Measurements from ENCODE around the gene RNF4.

Gene RNF4

DNA sequence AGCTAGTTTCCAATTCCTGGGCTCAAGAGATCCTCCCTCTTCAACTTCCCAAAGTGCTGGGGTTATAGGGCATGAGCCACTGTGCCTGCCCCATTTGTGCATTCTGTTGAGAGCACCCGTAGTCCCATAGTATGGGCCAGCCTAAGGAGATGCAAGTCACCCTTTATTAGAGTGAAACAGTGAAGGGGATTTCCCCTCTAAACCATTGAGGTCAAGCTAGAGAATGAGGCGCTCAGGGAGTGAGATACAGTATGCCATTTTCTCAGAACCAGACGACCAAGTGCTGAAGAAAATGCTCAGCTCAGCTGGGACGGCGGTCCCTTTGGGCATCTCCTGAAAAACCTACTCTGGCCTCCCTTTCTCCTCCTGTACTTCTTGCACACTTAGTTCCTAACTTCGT is 18.7 kb downstream of the RNF4 start:
- no peak overlapping the region for H3K4me3 ChIP-seq (ENCODE audit: low read depth, low read length)
- DNase-seq (ENCODE audit: low read depth), result no peak
- in situ Hi-C loops (cut with HindIII; ENCODE audit: low sequenced_read_pairs), result no loop called here
- TF ChIP-seq CTCF (IDR thresholded peaks at IDR 0.05; ENCODE audit: low read depth, low read length, missing control alignments), result no peak

GRCh38 chr4:2489081-2489805 is 20.3 kb downstream of the RNF4 start:
- in situ Hi-C loops (cut with HindIII; ENCODE audit: low sequenced_read_pairs), result no loop called here

DNA sequence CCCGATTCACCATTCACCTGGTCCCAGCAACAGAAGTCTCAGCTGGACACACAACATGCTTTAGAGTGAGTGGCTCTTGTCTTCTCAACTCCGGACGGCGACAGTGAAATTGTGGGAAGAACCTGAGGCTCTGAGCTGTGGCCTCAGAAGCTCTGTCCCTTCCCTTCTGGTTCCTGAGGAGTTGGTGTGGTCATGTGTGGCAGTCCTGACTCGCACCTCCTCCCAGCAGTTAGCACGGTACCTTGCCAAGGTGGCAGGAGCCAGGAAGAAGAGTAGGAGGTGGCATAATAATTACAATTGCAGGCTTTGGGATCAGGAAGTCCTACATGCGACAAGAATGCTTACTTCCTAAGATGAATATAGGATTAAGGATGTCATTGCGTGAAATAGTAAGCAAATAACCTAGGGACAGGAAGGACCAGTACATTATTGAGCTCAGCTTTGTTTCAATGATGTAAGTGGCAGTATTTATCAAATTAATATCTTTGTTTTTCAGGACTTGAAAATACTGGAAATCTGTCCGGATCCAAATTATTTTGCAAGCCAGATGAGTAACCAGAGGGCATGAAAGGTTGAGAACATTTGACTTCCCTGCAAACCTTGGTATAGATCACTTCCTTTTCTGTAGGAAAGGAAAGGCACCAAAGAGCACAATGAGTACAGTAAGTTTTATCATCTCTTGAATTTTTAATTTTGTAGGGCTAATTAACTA is 21.1 kb downstream of the RNF4 start:
- no peak for DNase-seq (ENCODE audit: low read depth)
- H3K4me3 ChIP-seq (ENCODE audit: low read depth, low read length), result no peak overlapping the region
- TF ChIP-seq CTCF (IDR thresholded peaks at IDR 0.05; ENCODE audit: low read depth, low read length, missing control alignments), result no peak
- in situ Hi-C loops (cut with HindIII; ENCODE audit: low sequenced_read_pairs), result no loop called here

More at GRCh38 chr4:2489081-2489805, 20.3 kb downstream of the RNF4 start:
- no peak overlapping the region for H3K4me3 ChIP-seq (ENCODE audit: low read depth, low read length)
- no peak for TF ChIP-seq CTCF (IDR thresholded peaks at IDR 0.05; ENCODE audit: low read depth, low read length, missing control alignments)
- no peak for DNase-seq (ENCODE audit: low read depth)

DNA sequence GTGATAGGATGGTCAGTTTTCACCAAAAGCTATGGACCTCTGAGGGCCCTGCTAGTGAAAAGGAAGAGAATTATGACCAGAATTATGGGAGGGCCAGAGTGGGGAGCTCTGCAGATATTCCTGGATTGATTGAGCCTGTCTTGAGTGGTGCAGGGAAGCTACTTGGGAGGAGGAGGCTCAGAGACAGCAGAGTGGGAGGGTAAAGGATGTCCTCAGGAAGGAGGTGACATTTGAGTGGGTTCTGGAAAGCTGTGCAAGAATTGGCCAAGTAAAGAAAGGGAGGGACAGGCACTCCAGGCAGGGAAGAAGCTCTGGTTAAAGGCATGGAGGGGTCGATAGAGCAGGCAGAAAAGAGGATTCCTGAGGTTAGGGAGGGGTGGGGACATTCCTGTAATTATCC is 24.1 kb downstream of the RNF4 start:
- TF ChIP-seq CTCF (IDR thresholded peaks at IDR 0.05; ENCODE audit: low read depth, low read length, missing control alignments), result no peak
- in situ Hi-C loops (cut with HindIII; ENCODE audit: low sequenced_read_pairs), result no loop called here
- no peak for DNase-seq (ENCODE audit: low read depth)
- no peak overlapping the region for H3K4me3 ChIP-seq (ENCODE audit: low read depth, low read length)

DNA sequence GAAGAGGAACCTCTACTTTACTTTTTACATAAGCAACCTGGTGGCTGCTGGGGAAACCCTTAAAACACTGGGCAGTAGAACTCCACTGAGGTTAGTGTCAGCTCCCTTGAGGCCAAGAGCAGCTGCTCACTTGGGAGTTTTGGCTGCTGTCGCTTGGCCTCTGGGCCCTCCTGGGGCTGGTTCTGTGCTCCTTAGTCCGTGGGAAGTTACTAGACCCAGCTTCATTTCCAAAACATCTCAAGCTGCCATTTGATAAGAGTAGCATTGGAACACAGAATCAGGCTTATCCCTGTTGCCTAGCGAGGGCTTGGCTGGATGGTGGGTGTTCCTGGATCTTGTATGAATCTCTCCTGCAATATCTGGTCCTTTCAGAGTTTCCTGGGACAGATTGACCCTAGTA is 26.1 kb downstream of the RNF4 start:
- in situ Hi-C loops (cut with HindIII; ENCODE audit: low sequenced_read_pairs), result loop anchor here (5.0 kb wide), 1 partner anchor 72 kb away; no protein-coding TSS in a partner anchor
- DNase-seq (ENCODE audit: low read depth), result no peak
- H3K4me3 ChIP-seq (ENCODE audit: low read depth, low read length), result no peak overlapping the region
- no peak for TF ChIP-seq CTCF (IDR thresholded peaks at IDR 0.05; ENCODE audit: low read depth, low read length, missing control alignments)

GRCh38 chr4:2497324-2497723 is 28.4 kb downstream of the RNF4 start:
- no peak for DNase-seq (ENCODE audit: low read depth)
- TF ChIP-seq CTCF (IDR thresholded peaks at IDR 0.05; ENCODE audit: low read depth, low read length, missing control alignments), result no peak
- H3K4me3 ChIP-seq (ENCODE audit: low read depth, low read length), result no peak overlapping the region
- in situ Hi-C loops (cut with HindIII; ENCODE audit: low sequenced_read_pairs), result loop anchor here (5.0 kb wide), 1 partner anchor 70 kb away; no protein-coding TSS in a partner anchor

Data from astrocyte of the cerebellum (primary cell).